ENCODE results near the gene RAD51B. TPM values are rescaled to one million over a fixed set of nuclear protein-coding genes. Genes with fewer than 3 reads are reported as not detected.

The RAD51B gene
- total RNA-seq, 1 experiment from 2014 or later, result 10.8 TPM

- no peak overlapping the region for H3K9ac ChIP-seq (ENCODE audit: low read length)
- peaks cover 8% of the 10 kb centered on the region for H3K4me1 ChIP-seq (ENCODE audit: insufficient read depth, low read length)
- no peaks in the 10 kb centered on the region for H4K20me1 ChIP-seq (ENCODE audit: low read length)
- H2AFZ ChIP-seq (ENCODE audit: low read length), result no peak overlapping the region
- H3K27me3 ChIP-seq (ENCODE audit: low read length), result no peaks in the 10 kb centered on the region
- CTCF ChIA-PET, result no interaction called here
- no peak overlapping the region for H3K4me3 ChIP-seq (ENCODE audit: low read length)
- H3K79me2 ChIP-seq (ENCODE audit: low read length), result no peaks in the 10 kb centered on the region
- no peak overlapping the region for H3K27ac ChIP-seq (ENCODE audit: low read length)
- intact Hi-C loops (cut with micrococcal nuclease), result no loop called here
- ATAC-seq, result no peak
- no peak for DNase-seq
- H3K36me3 ChIP-seq (ENCODE audit: low read depth, low read length), result no peaks in the 10 kb centered on the region
- no peaks in the 10 kb centered on the region for H3K9me2 ChIP-seq (replicated peaks; ENCODE audit: low read length)
- BruUV-seq (replicated peaks), result no TSS peak
- no peaks in the 10 kb centered on the region for H3K9me3 ChIP-seq (ENCODE audit: low read length)
- H3K4me2 ChIP-seq (ENCODE audit: low read length), result no peak overlapping the region
- no peak for TF ChIP-seq EZH2 (IDR thresholded peaks at IDR 0.05; ENCODE audit: low read length, unreplicated experiment)
- TF ChIP-seq EZH2phosphoT487 (IDR thresholded peaks at IDR 0.05; ENCODE audit: borderline replicate concordance, low read length), result no peak
- TF ChIP-seq CTCF (conservative IDR thresholded peaks at IDR 0.05; ENCODE audit: low read depth, low read length), result no peak
- POLR2A ChIA-PET (ENCODE audit: unreplicated experiment), result no interaction called here
- no peaks in the 10 kb centered on the region for H3F3A ChIP-seq (ENCODE audit: low read length, unreplicated experiment)
Observed at GRCh38 chr14:68770051-68770450, 950.5 kb downstream of the RAD51B start.

GRCh38 chr14:68770553-68771286, 951.1 kb downstream of the RAD51B start:
- no peaks in the 10 kb centered on the region for H4K20me1 ChIP-seq (ENCODE audit: low read length)
- POLR2A ChIA-PET (ENCODE audit: unreplicated experiment), result no interaction called here
- no peaks in the 10 kb centered on the region for H3K9me3 ChIP-seq (ENCODE audit: low read length)
- CTCF ChIA-PET, result no interaction called here
- TF ChIP-seq CTCF (conservative IDR thresholded peaks at IDR 0.05; ENCODE audit: low read depth, low read length) (no peak), EZH2phosphoT487 (IDR thresholded peaks at IDR 0.05; ENCODE audit: borderline replicate concordance, low read length) (no peak), EZH2 (IDR thresholded peaks at IDR 0.05; ENCODE audit: low read length, unreplicated experiment) (no peak)
- H3K4me1 ChIP-seq (ENCODE audit: insufficient read depth, low read length), result peaks cover 10% of the 10 kb centered on the region
- H3K36me3 ChIP-seq (ENCODE audit: low read depth, low read length), result no peaks in the 10 kb centered on the region
- H3K4me3 ChIP-seq (ENCODE audit: low read length), result no peak overlapping the region
- H3K27me3 ChIP-seq (ENCODE audit: low read length), result no peaks in the 10 kb centered on the region
- ATAC-seq, result no peak
- H3K9ac ChIP-seq (ENCODE audit: low read length), result no peak overlapping the region
- no peaks in the 10 kb centered on the region for H3F3A ChIP-seq (ENCODE audit: low read length, unreplicated experiment)
- no peaks in the 10 kb centered on the region for H3K9me2 ChIP-seq (replicated peaks; ENCODE audit: low read length)
- no peak for DNase-seq
- BruUV-seq (replicated peaks), result no TSS peak
- intact Hi-C loops (cut with micrococcal nuclease), result no loop called here
- no peaks in the 10 kb centered on the region for H3K79me2 ChIP-seq (ENCODE audit: low read length)
- H3K4me2 ChIP-seq (ENCODE audit: low read length), result no peak overlapping the region
- H3K27ac ChIP-seq (ENCODE audit: low read length), result no peak overlapping the region
- H2AFZ ChIP-seq (ENCODE audit: low read length), result no peak overlapping the region

GRCh38 chr14:68771631-68772030, 952.1 kb downstream of the RAD51B start:
- CTCF ChIA-PET, result no interaction called here
- Histone ChIP-seq H3F3A (ENCODE audit: low read length, unreplicated experiment) (no peaks in the 10 kb centered on the region), H3K4me3 (ENCODE audit: low read length) (no peak overlapping the region), H4K20me1 (ENCODE audit: low read length) (no peaks in the 10 kb centered on the region), H3K36me3 (ENCODE audit: low read depth, low read length) (no peaks in the 10 kb centered on the region), H2AFZ (ENCODE audit: low read length) (no peak overlapping the region), H3K27ac (ENCODE audit: low read length) (no peak overlapping the region), H3K4me1 (ENCODE audit: insufficient read depth, low read length) (peaks cover 10% of the 10 kb centered on the region), H3K79me2 (ENCODE audit: low read length) (no peaks in the 10 kb centered on the region), H3K9me2 (replicated peaks; ENCODE audit: low read length) (no peaks in the 10 kb centered on the region), H3K9me3 (ENCODE audit: low read length) (no peaks in the 10 kb centered on the region), H3K4me2 (ENCODE audit: low read length) (no peak overlapping the region), H3K27me3 (ENCODE audit: low read length) (no peaks in the 10 kb centered on the region), H3K9ac (ENCODE audit: low read length) (no peak overlapping the region)
- POLR2A ChIA-PET (ENCODE audit: unreplicated experiment), result no interaction called here
- TF ChIP-seq CTCF (conservative IDR thresholded peaks at IDR 0.05; ENCODE audit: low read depth, low read length) (no peak), EZH2 (IDR thresholded peaks at IDR 0.05; ENCODE audit: low read length, unreplicated experiment) (no peak), EZH2phosphoT487 (IDR thresholded peaks at IDR 0.05; ENCODE audit: borderline replicate concordance, low read length) (no peak)
- intact Hi-C loops (cut with micrococcal nuclease), result no loop called here
- no TSS peak for BruUV-seq (replicated peaks)
- DNase-seq (no peak), ATAC-seq (no peak)

Data from PC-3 (cell line).